ENCODE measurements around the gene CD1D.

Gene CD1D

DNA sequence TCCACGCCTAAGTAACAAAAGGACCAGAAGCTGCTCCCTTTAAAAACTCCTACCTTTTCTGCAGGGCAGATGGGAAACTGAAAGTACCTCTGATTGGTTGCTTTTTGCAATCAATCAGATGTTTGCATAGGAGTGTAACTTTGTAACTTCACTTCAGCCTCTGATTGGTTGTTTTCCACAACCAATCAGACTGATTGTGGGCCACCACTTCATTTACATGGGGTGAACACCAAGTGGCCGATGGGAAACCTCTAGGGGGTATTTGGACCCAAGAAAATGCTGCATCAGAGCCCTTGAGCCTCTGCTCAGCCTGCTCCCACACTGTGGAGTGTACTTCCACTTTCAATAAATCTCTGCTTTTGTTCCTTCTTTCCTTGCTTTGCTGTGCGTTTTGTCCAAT lies 32.8 kb upstream of the CD1D start:
- TF ChIP-seq, protein P1, sequence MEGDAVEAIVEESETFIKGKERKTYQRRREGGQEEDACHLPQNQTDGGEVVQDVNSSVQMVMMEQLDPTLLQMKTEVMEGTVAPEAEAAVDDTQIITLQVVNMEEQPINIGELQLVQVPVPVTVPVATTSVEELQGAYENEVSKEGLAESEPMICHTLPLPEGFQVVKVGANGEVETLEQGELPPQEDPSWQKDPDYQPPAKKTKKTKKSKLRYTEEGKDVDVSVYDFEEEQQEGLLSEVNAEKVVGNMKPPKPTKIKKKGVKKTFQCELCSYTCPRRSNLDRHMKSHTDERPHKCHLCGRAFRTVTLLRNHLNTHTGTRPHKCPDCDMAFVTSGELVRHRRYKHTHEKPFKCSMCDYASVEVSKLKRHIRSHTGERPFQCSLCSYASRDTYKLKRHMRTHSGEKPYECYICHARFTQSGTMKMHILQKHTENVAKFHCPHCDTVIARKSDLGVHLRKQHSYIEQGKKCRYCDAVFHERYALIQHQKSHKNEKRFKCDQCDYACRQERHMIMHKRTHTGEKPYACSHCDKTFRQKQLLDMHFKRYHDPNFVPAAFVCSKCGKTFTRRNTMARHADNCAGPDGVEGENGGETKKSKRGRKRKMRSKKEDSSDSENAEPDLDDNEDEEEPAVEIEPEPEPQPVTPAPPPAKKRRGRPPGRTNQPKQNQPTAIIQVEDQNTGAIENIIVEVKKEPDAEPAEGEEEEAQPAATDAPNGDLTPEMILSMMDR (IDR thresholded peaks at IDR 0.05; ENCODE audit: borderline replicate concordance, insufficient read depth, low read depth, low read length): no peak
- H3K4me3 ChIP-seq (ENCODE audit: low read depth, low read length): no peak overlapping the region

DNA sequence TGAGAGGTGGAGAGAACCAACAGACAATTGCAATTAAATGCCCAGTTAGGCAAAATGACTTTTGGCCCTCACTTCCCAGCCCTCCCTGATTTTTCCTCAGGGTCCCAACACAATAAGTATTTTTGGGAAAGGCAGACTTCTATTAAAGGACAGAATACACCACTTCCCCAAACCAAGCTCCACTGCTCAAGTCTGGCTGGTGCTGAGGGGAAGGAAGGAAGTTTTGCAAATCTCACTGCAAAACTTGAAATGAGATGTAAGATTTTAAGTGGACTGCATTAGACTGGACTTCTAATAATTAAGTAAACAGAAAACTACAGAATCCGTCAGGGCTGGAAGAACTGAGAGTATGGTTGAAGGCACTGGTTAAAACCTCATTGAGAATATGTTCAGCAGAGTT lies 32.2 kb upstream of the CD1D start:
- no peak overlapping the region for H3K4me3 ChIP-seq (ENCODE audit: low read depth, low read length)
- TF ChIP-seq, protein P1 (IDR thresholded peaks at IDR 0.05; ENCODE audit: borderline replicate concordance, insufficient read depth, low read depth, low read length): no peak

DNA sequence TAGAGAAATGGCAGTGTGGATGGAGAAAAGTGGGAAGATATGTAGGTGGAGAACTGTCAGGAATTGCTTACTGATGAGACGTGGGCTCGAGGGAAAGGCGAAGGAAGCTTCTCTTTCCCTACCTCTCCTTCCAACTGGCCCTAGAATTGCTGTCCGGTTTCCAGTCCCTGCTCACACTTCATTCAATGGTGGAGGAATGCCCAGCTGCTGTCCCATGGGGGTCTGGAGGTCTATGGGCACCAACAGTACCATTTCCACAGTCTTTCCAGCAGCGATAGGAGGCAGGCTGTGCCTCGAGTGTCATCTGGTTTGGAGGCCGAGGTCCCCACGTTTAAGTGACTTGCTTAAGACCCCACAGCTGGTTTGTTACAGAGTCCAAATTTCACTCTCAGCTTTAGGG lies 31.5 kb upstream of the CD1D start:
- TF ChIP-seq, protein P1 (IDR thresholded peaks at IDR 0.05; ENCODE audit: borderline replicate concordance, insufficient read depth, low read depth, low read length): no peak
- peak overlapping the region; percentile 52 for H3K4me3 ChIP-seq (ENCODE audit: low read depth, low read length)

DNA sequence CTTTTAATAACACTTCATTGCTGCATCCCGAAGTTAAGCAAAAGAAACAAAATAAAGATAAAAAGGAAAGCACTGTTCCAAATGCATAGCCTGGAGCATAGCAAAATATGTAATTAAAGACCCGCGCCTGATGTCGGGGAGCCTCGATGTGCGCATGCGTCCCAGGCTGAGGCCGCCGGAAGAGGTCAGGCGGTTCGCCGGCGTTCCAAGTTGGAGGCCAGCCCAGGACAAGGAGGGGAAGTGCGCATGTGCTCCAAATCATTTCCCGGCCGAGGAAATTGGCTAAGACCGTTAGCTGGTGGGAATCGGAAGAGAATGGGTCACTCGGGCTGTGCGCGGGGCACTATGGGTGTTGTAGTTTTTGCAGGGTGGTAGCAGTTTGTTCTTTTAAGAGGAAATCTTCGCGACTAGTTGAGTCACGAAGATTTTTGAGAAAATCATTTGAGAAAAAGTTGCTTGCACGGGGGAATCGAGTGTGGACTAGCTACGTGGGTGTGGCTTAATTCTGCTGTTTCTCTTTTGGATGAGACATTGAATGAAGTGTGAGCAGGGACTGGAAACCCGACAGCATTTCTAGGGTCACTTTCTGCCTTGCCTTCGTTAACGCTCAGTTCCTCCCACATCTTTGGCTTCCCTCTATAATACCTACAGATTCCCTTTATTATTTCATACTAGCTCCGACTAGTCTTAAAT lies 31.0 kb upstream of the CD1D start:
- TF ChIP-seq, protein P1 (IDR thresholded peaks at IDR 0.05; ENCODE audit: borderline replicate concordance, insufficient read depth, low read depth, low read length): no peak
- H3K4me3 ChIP-seq (ENCODE audit: low read depth, low read length): peak overlapping the region; percentile 52

DNA sequence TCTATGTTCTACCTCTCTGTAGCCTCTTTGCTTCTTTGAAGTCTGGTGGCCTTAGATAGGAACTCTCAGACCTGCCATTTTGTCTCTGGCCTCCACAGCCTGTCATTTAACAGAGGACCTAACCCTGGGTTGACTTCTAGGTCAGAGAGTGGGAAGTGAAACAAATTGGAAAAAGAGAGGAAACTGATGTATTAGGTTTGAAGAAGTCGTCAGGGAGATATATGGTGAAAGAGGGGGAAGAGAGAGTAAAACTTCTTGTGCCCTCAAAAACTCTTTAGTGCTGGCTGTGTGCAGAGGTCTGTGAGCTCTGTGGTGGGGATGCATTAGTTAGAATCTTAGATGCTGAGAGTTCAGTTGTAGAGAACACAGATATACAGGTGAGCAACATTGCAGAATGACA lies 30.2 kb upstream of the CD1D start:
- no peak overlapping the region for H3K4me3 ChIP-seq (ENCODE audit: low read depth, low read length)
- TF ChIP-seq, protein P1 (IDR thresholded peaks at IDR 0.05; ENCODE audit: borderline replicate concordance, insufficient read depth, low read depth, low read length): no peak

DNA sequence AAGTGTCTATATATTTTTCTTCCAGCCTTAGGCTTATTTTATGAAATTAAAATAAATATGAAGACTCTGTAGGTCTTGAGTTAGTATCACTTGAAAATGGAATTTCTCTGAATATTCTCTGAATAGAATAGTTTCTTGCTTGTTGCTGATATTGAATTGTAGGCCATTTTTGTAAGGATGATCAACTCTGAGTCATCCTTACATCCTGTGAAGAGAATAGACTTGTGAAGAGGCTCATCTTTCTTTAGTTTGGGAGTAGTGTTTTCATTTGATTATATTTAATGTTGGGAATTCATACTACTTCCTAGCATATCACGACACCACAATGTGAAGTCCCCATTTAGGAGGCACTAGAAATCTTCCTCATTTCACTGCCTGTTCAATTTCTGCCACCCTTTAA lies 27.5 kb upstream of the CD1D start:
- TF ChIP-seq, protein P1 (IDR thresholded peaks at IDR 0.05; ENCODE audit: borderline replicate concordance, insufficient read depth, low read depth, low read length): no peak
- H3K4me3 ChIP-seq (ENCODE audit: low read depth, low read length): no peak overlapping the region

DNA sequence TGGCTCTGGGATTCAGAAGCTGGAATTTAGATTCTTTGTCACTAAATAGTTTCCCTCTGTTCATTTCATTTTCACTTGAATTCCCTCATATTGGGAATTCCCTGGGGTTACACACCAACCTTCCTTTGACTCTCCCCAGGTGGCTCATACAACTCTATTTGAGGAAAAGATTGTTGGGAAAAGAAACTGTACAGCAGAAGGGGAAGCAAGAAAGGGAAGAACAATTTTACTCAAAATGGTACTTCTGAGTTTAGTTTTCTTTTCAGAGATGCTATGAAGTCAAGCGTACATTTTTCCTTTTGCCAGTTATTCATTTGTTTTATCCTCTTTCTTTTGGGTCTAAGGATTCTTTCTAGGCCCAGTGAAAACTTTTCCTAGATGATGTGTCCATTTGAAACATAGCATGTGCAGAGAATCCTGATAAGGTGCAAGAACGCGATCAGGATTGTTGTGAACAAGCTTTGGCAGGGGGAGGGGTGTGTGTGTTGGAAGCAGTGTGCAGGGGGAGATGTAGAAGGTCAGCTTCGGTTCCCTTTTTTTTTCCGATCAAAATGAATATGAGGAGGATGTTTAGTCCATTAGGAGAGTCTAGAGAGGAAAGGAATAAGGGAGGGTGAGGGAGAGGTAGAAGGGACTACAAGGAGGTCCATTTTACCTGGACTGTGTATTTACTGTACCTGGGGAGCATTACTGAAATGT lies 26.8 kb upstream of the CD1D start:
- no peak overlapping the region for H3K4me3 ChIP-seq (ENCODE audit: low read depth, low read length)
- TF ChIP-seq, protein P1 (IDR thresholded peaks at IDR 0.05; ENCODE audit: borderline replicate concordance, insufficient read depth, low read depth, low read length): no peak

Data from GM12875 (cell line).